ENCODE data around the gene LRBA.

Gene LRBA

GRCh38 chr4:150457802-150458201, 557.3 kb downstream of the LRBA start:
- DNase-seq = no peak
- H3K36me3 ChIP-seq (ENCODE audit: insufficient read depth, low read length) = no peaks in the 10 kb centered on the region

GRCh38 chr4:150451883-150452282, 563.2 kb downstream of the LRBA start:
- TF ChIP-seq CTCF (IDR thresholded peaks at IDR 0.05; ENCODE audit: borderline replicate concordance, extremely low read depth, low read length, poor library complexity, severe bottlenecking) (no peak), EZH2 (IDR thresholded peaks at IDR 0.05; ENCODE audit: borderline replicate concordance, low read depth, low read length, severe bottlenecking) (no peak)
- no peak for DNase-seq

More at GRCh38 chr4:150457802-150458201, 557.3 kb downstream of the LRBA start:
- ATAC-seq (ENCODE audit: insufficient read depth, low read depth) = no peak
- H3K27ac ChIP-seq (ENCODE audit: low read length) = no peak overlapping the region
- H3K79me2 ChIP-seq (ENCODE audit: insufficient read depth, low read length) = no peaks in the 10 kb centered on the region
- no peaks in the 10 kb centered on the region for H4K20me1 ChIP-seq (ENCODE audit: insufficient read depth, low read length)
- H3K9me3 ChIP-seq (ENCODE audit: insufficient read depth, low read length, severe bottlenecking) = no peaks in the 10 kb centered on the region
- TF ChIP-seq CTCF (IDR thresholded peaks at IDR 0.05; ENCODE audit: borderline replicate concordance, extremely low read depth, low read length, poor library complexity, severe bottlenecking) (no peak), EZH2 (IDR thresholded peaks at IDR 0.05; ENCODE audit: borderline replicate concordance, low read depth, low read length, severe bottlenecking) (no peak)
- no peaks in the 10 kb centered on the region for H3K27me3 ChIP-seq (ENCODE audit: insufficient read depth, low read length, poor library complexity)
- no peak overlapping the region for H3K9ac ChIP-seq (ENCODE audit: low read depth, low read length)
- no peak overlapping the region for H2AFZ ChIP-seq (ENCODE audit: low read depth, low read length)
- no peak overlapping the region for H3K4me2 ChIP-seq (ENCODE audit: insufficient read depth, low read length)
- no peak overlapping the region for H3K4me3 ChIP-seq (ENCODE audit: low read depth in 1 of 2, low read length in 2 of 2)
- no peaks in the 10 kb centered on the region for H3K4me1 ChIP-seq (ENCODE audit: insufficient read depth, low read length)

GRCh38 chr4:150447356-150447755, 567.7 kb downstream of the LRBA start:
- no peaks in the 10 kb centered on the region for H3K79me2 ChIP-seq (ENCODE audit: insufficient read depth, low read length)
- H4K20me1 ChIP-seq (ENCODE audit: insufficient read depth, low read length) = no peaks in the 10 kb centered on the region
- no peak overlapping the region for H3K4me3 ChIP-seq (ENCODE audit: low read depth in 1 of 2, low read length in 2 of 2)
- TF ChIP-seq EZH2 (IDR thresholded peaks at IDR 0.05; ENCODE audit: borderline replicate concordance, low read depth, low read length, severe bottlenecking) (no peak), CTCF (IDR thresholded peaks at IDR 0.05; ENCODE audit: borderline replicate concordance, extremely low read depth, low read length, poor library complexity, severe bottlenecking) (no peak)
- H3K9ac ChIP-seq (ENCODE audit: low read depth, low read length) = no peak overlapping the region
- H3K4me1 ChIP-seq (ENCODE audit: insufficient read depth, low read length) = no peaks in the 10 kb centered on the region
- ATAC-seq (ENCODE audit: insufficient read depth, low read depth) (no peak), DNase-seq (no peak)
- H3K27ac ChIP-seq (ENCODE audit: low read length) = no peak overlapping the region
- no peaks in the 10 kb centered on the region for H3K36me3 ChIP-seq (ENCODE audit: insufficient read depth, low read length)
- H3K27me3 ChIP-seq (ENCODE audit: insufficient read depth, low read length, poor library complexity) = no peaks in the 10 kb centered on the region
- no peaks in the 10 kb centered on the region for H3K9me3 ChIP-seq (ENCODE audit: insufficient read depth, low read length, severe bottlenecking)
- no peak overlapping the region for H2AFZ ChIP-seq (ENCODE audit: low read depth, low read length)
- H3K4me2 ChIP-seq (ENCODE audit: insufficient read depth, low read length) = no peak overlapping the region

More at GRCh38 chr4:150451883-150452282, 563.2 kb downstream of the LRBA start:
- ATAC-seq (ENCODE audit: insufficient read depth, low read depth) = no peak
- Histone ChIP-seq H3K9ac (ENCODE audit: low read depth, low read length) (no peak overlapping the region), H3K36me3 (ENCODE audit: insufficient read depth, low read length) (no peaks in the 10 kb centered on the region), H3K27ac (ENCODE audit: low read length) (no peak overlapping the region), H3K27me3 (ENCODE audit: insufficient read depth, low read length, poor library complexity) (no peaks in the 10 kb centered on the region), H2AFZ (ENCODE audit: low read depth, low read length) (no peak overlapping the region), H3K9me3 (ENCODE audit: insufficient read depth, low read length, severe bottlenecking) (no peaks in the 10 kb centered on the region), H3K4me3 (ENCODE audit: low read depth in 1 of 2, low read length in 2 of 2) (no peak overlapping the region), H4K20me1 (ENCODE audit: insufficient read depth, low read length) (no peaks in the 10 kb centered on the region), H3K79me2 (ENCODE audit: insufficient read depth, low read length) (no peaks in the 10 kb centered on the region), H3K4me1 (ENCODE audit: insufficient read depth, low read length) (no peaks in the 10 kb centered on the region), H3K4me2 (ENCODE audit: insufficient read depth, low read length) (no peak overlapping the region)

GRCh38 chr4:150439451-150439933, 575.6 kb downstream of the LRBA start:
- Histone ChIP-seq H3K4me2 (ENCODE audit: insufficient read depth, low read length) (no peak overlapping the region), H2AFZ (ENCODE audit: low read depth, low read length) (no peak overlapping the region), H4K20me1 (ENCODE audit: insufficient read depth, low read length) (no peaks in the 10 kb centered on the region), H3K4me1 (ENCODE audit: insufficient read depth, low read length) (no peaks in the 10 kb centered on the region), H3K79me2 (ENCODE audit: insufficient read depth, low read length) (no peaks in the 10 kb centered on the region), H3K9me3 (ENCODE audit: insufficient read depth, low read length, severe bottlenecking) (no peaks in the 10 kb centered on the region), H3K27me3 (ENCODE audit: insufficient read depth, low read length, poor library complexity) (no peaks in the 10 kb centered on the region), H3K4me3 (ENCODE audit: low read depth in 1 of 2, low read length in 2 of 2) (no peak overlapping the region), H3K9ac (ENCODE audit: low read depth, low read length) (no peak overlapping the region), H3K27ac (ENCODE audit: low read length) (no peak overlapping the region), H3K36me3 (ENCODE audit: insufficient read depth, low read length) (no peaks in the 10 kb centered on the region)
- no peak for DNase-seq
- TF ChIP-seq EZH2 (IDR thresholded peaks at IDR 0.05; ENCODE audit: borderline replicate concordance, low read depth, low read length, severe bottlenecking) (no peak), CTCF (IDR thresholded peaks at IDR 0.05; ENCODE audit: borderline replicate concordance, extremely low read depth, low read length, poor library complexity, severe bottlenecking) (no peak)
- no peak for ATAC-seq (ENCODE audit: insufficient read depth, low read depth)
